Fibroblast of skin of left quadriceps (primary cell): ENCODE data around the gene SMARCD2.

Experiments used
- DNase-seq, 2 experiments: peaks; one replicate each; pipeline ENCODE4 v3.0.0-alpha.2; 2013; ENCODE audit warnings: low read depth in 2 of 2

Gene SMARCD2

DNA sequence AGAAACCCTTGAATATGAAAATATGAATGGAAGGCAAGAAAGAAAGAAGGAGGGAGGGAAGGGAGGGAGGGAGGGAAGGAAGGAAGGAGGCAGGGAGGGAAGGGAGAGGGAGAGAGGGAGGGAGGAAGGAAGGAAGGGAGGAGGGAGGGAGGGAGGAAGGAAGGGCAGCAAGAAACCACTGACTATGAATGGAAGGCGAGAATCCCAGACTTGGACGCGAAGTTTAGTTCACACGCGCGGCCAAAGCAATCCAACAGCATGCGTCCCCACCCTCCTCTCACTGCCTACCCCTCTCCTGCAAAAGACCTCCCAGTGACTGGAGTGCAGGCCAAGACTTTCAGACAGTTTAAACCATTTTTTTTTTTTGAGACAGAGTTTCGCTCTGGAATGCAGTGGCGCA is 7.9 kb upstream of the SMARCD2 start:
- no peak for DNase-seq

GRCh38 chr17:63848834-63849689 is 6.6 kb upstream of the SMARCD2 start:
- DNase-seq = peak; percentile 78 to 80

DNA sequence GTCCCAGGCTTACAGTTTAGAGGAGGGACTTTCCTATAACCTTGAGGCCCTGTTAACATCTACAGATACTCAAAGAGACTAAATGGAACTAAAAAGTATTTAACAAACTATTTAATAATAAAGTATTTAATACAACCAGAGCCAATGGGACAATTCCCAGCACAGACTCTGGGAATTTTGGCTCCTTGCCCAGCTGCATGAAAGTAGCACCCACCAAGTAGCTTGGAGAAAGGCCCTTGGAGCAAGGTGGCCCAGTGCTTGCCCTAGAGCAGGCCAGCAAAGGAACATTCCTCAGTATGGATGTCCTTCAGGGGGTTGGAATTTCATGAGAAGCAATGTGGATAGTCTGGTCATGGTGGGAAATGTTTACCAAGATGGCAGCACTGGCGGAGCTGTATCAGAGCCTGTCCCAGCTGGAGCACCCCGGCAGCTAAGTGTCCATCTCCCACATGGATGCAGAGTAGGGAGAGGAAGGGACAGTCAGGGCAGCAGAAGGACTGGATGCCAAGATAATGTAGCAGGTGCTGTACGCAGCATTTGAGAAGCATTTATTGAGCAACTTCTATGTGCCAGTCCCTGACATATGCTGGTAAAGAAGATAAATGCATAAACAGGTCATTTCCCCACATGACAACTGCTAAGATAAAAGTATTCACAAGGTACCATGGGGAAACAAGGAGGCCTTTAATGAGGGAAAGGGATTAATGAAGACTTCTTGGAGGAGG is 5.2 kb upstream of the SMARCD2 start:
- DNase-seq = no peak

DNA sequence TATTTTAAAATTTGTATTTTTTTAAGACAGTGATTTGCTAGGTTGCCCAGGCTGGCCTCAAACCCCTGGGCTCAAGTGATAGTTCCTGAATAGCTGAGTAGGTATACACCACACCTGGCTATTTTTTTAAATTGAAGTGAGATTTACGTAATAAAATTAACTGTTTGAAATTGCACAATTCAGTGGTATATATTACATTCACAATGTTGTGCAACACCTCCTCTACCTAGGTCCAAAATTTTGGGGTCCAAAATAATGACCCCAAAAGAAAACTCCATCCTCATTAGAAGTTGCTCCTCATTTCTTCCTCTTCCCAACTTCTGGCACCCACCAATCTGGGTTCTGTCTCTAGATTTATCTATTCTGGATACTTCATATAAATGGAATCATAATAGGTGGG is 3.0 kb upstream of the SMARCD2 start:
- DNase-seq = no peak

GRCh38 chr17:63843910-63844677 is 1.6 kb upstream of the SMARCD2 start:
- no peak for DNase-seq

- peak in 1 of 2 experiments; percentile 6 for DNase-seq
Observed at GRCh38 chr17:63843387-63843888, 953 bp upstream of the SMARCD2 start.

GRCh38 chr17:63842173-63842539 is 329 bp downstream of the SMARCD2 start:
- DNase-seq = no peak

- peak in 1 of 2 experiments; percentile 7 for DNase-seq
Observed at GRCh38 chr17:63841350-63842172, 924 bp downstream of the SMARCD2 start.

GRCh38 chr17:63840591-63841349 is 1.7 kb downstream of the SMARCD2 start:
- no peak for DNase-seq

- DNase-seq = peak; percentile 72
Observed at GRCh38 chr17:63838631-63839171, 3.8 kb downstream of the SMARCD2 start.

GRCh38 chr17:63837962-63838600 is 4.4 kb downstream of the SMARCD2 start:
- DNase-seq = no peak

- DNase-seq = no peak
Observed at GRCh38 chr17:63837480-63837879, 5.0 kb downstream of the SMARCD2 start.

- DNase-seq = no peak
Observed at GRCh38 chr17:63836811-63837210, 5.7 kb downstream of the SMARCD2 start.

GRCh38 chr17:63835167-63835720 is 7.2 kb downstream of the SMARCD2 start:
- no peak for DNase-seq

DNA sequence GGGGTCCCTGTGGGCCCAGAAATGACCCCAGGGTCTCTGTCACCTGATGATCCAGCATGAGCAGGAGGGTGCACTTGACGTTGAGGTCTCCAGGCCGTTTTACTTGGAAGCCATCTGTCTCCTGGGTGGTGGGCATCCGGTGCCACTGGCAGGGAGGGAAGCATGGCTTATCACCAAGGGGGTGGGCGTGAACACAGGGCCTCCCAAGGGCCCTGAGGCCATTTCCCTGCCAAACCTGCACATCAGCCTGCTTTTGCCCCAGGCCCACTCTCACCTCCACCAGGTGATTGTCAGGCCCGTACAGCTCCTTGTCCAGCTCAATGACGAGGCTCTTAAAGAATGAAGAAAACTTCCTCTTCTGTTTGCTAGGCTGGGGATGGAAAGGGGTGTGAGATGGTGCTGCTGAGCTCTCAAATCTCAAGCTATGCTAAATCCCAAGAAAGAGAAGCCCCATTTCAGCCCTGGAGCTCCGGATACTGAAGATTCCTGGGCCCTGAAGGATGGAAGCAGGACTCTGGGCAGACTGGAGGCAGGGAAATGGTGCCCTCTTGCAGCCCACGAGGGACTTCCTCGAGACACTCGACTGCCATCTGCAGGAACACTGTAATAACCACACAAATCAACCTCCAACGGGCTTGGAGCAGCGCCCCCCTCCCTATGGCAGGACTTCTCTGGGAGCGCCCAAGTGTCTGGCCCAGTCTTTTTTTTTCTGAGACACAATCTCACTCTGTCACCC is 7.9 kb downstream of the SMARCD2 start:
- peak; percentile 32 to 40 for DNase-seq

GRCh38 chr17:63833741-63834373 is 8.6 kb downstream of the SMARCD2 start:
- no peak for DNase-seq

- no peak for DNase-seq
Observed at GRCh38 chr17:63833026-63833740, 9.3 kb downstream of the SMARCD2 start.

DNA sequence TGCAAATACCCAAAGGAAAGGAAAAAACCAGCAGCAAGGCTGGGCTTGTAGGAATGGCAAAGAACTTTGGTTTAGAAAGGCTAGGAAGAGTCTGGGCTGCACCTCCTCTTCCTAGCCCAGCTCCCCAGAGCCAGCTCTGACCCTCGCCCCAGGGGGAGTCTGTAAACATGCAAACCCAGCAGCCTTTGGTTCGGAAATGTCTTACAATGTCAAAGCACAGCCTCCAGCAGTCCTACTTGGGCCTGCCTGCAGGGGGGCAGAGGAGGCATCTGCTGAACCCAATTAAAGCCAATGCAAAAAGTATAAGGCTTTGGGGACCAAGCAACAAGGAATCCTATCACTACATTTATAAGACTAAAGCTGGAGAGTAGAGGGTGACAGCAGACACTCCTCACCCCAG is 10.0 kb downstream of the SMARCD2 start:
- DNase-seq = no peak
